ENCODE measurements around the gene TRIM31. TPM values are rescaled to one million over a fixed set of nuclear protein-coding genes. Genes with fewer than 3 reads are reported as not detected.

TRIM31 gene
- total RNA-seq, 2 experiments from 2014 or later: not detected

- no peak for DNase-seq
- Mint-ChIP-seq H3K36me3 (ENCODE audit: low read depth) (no peaks in the 10 kb centered on the region), H3K27me3 (peaks cover 35% of the 10 kb centered on the region), H3K27ac (no peak overlapping the region), H3K4me1 (ENCODE audit: low read depth) (no peaks in the 10 kb centered on the region), H3K4me3 (no peak overlapping the region), H3K9me3 (no peaks in the 10 kb centered on the region)
- ATAC-seq (ENCODE audit: poor library complexity): no peak
- Histone ChIP-seq H3K27ac (ENCODE audit: low read depth in 1 of 2, low read length in 2 of 2) (no peak overlapping the region), H3K36me3 (ENCODE audit: insufficient read depth, low read length) (no peaks in the 10 kb centered on the region), H3K4me3 (ENCODE audit: low read length) (no peak overlapping the region), H3K27me3 (ENCODE audit: control insufficient read depth in 1 of 2, insufficient read depth in 2 of 2, low read length in 2 of 2) (peaks cover 10 to 18% of the 10 kb centered on the region in 2 experiments), H3K4me1 (ENCODE audit: insufficient read depth, low read length) (no peaks in the 10 kb centered on the region), H3K9me3 (ENCODE audit: control insufficient read depth in 1 of 2, insufficient read depth in 1 of 2, low read length in 2 of 2) (no peaks in the 10 kb centered on the region)
- intact Hi-C loops (cut with DNase I, micrococcal nuclease): no loop called here
- no peak for TF ChIP-seq CTCF (IDR thresholded peaks at IDR 0.05)
- ChIA-PET POLR2A (no interaction called here), CTCF (no interaction called here)
Observed at GRCh38 chr6:30156262-30156599, 43.3 kb upstream of the TRIM31 start.

GRCh38 chr6:30155520-30156261, 42.8 kb upstream of the TRIM31 start:
- DNase-seq (no peak), ATAC-seq (ENCODE audit: poor library complexity) (no peak)
- H3K4me1 Mint-ChIP-seq (ENCODE audit: low read depth): no peaks in the 10 kb centered on the region
- no peak for TF ChIP-seq CTCF (IDR thresholded peaks at IDR 0.05)
- no peak overlapping the region for H3K4me3 Mint-ChIP-seq
- intact Hi-C loops (cut with DNase I, micrococcal nuclease): no loop called here
- no peaks in the 10 kb centered on the region for H3K36me3 Mint-ChIP-seq (ENCODE audit: low read depth)
- no peaks in the 10 kb centered on the region for H3K36me3 ChIP-seq (ENCODE audit: insufficient read depth, low read length)
- no peak overlapping the region for H3K4me3 ChIP-seq (ENCODE audit: low read length)
- peaks cover 9 to 18% of the 10 kb centered on the region in 2 experiments for H3K27me3 ChIP-seq (ENCODE audit: control insufficient read depth in 1 of 2, insufficient read depth in 2 of 2, low read length in 2 of 2)
- H3K27me3 Mint-ChIP-seq: peaks cover 38% of the 10 kb centered on the region
- no peaks in the 10 kb centered on the region for H3K4me1 ChIP-seq (ENCODE audit: insufficient read depth, low read length)
- ChIA-PET CTCF (no interaction called here), POLR2A (no interaction called here)
- H3K27ac Mint-ChIP-seq: no peak overlapping the region
- no peak overlapping the region for H3K27ac ChIP-seq (ENCODE audit: low read depth in 1 of 2, low read length in 2 of 2)
- H3K9me3 ChIP-seq (ENCODE audit: control insufficient read depth in 1 of 2, insufficient read depth in 1 of 2, low read length in 2 of 2): no peaks in the 10 kb centered on the region
- H3K9me3 Mint-ChIP-seq: no peaks in the 10 kb centered on the region

GRCh38 chr6:30154709-30155519, 42.0 kb upstream of the TRIM31 start:
- Histone ChIP-seq H3K4me1 (ENCODE audit: insufficient read depth, low read length) (no peaks in the 10 kb centered on the region), H3K27ac (ENCODE audit: low read depth in 1 of 2, low read length in 2 of 2) (no peak overlapping the region), H3K9me3 (ENCODE audit: control insufficient read depth in 1 of 2, insufficient read depth in 1 of 2, low read length in 2 of 2) (no peaks in the 10 kb centered on the region), H3K36me3 (ENCODE audit: insufficient read depth, low read length) (no peaks in the 10 kb centered on the region), H3K4me3 (ENCODE audit: low read length) (no peak overlapping the region), H3K27me3 (ENCODE audit: control insufficient read depth in 1 of 2, insufficient read depth in 2 of 2, low read length in 2 of 2) (peaks cover 3 to 18% of the 10 kb centered on the region in 2 experiments)
- no peaks in the 10 kb centered on the region for H3K9me3 Mint-ChIP-seq
- ChIA-PET POLR2A (no interaction called here), CTCF (interaction anchor here (0.6 kb wide), 1 partner anchor 142 kb away, joined by 3 read pairs; no protein-coding TSS in a partner anchor)
- DNase-seq (no peak), ATAC-seq (ENCODE audit: poor library complexity) (no peak)
- no peaks in the 10 kb centered on the region for H3K4me1 Mint-ChIP-seq (ENCODE audit: low read depth)
- peaks cover 43% of the 10 kb centered on the region for H3K27me3 Mint-ChIP-seq
- no peak overlapping the region for H3K4me3 Mint-ChIP-seq
- no peak for TF ChIP-seq CTCF (IDR thresholded peaks at IDR 0.05)
- no peak overlapping the region for H3K27ac Mint-ChIP-seq
- H3K36me3 Mint-ChIP-seq (ENCODE audit: low read depth): no peaks in the 10 kb centered on the region
- intact Hi-C loops (cut with DNase I, micrococcal nuclease): no loop called here

Data from CD4-positive, alpha-beta T cell (primary cell).